H54 (cell line): Measurements from ENCODE around the gene S100PBP.

Experiments used
- DNase-seq: peaks from one replicate; pipeline ENCODE4 v3.0.0; 2011; ENCODE audit warnings: low spot score, mixed read lengths; ENCODE audit not compliant: insufficient read length
- FAIRE-seq: peaks from 3 replicates; lab custom pipeline; 2011; peaks lifted over from hg19 to GRCh38; lab: Jason Lieb, UNC
- POLR2A ChIP-seq: IDR thresholded peaks from 2 replicates; pipeline ENCODE4 v1.6.1; 2011; ENCODE audit warnings: low read depth, mild to moderate bottlenecking, low read length

S100PBP gene

DNA sequence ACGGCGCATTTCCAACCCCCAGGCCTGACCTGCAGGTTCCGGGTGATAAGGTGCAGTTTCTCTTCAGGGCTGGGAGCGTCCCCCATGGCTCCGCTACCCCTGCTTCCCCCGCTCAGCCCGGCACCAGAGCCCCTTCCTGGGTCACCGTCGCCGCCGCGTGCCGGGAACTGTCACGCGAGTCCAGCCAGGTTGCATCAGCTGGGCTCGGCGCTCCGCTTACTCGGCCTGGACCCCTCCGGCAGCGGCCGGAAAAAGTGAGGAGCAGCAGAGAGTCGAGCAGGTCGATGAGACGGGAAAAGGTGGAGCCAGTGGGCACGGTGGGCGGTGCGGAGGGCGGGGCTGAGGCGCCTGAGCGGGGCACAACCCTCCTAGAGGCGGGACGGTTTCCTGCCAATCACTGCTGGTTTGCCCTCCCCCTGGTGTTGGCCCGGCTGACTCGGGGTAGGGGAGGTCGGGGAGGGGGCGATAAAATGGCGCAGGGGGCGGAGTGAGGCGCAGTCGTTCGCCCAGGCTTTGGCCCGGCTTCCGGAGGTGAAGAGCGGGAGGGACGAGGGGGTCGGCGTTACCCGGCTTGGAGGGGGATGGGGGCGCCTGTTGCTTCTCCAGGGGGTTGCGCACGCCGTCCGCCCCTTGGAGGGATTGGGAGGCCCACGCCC lies at the start of gene S100PBP, which contains the start of gene YARS1:
TSS of gene S100PBP (plus strand) at position 495 of the 656 bp plus-strand sequence. CDS start 8,447 bp downstream, outside the sequence.
TSS of gene YARS1 (minus strand) at position 200 of the 656 bp plus-strand sequence. CDS start at position 86, 114 bp downstream.
- peak; percentile 67 for FAIRE-seq
- TF ChIP-seq POLR2A: peak; percentile 73
- peak; percentile 87 for DNase-seq

DNA sequence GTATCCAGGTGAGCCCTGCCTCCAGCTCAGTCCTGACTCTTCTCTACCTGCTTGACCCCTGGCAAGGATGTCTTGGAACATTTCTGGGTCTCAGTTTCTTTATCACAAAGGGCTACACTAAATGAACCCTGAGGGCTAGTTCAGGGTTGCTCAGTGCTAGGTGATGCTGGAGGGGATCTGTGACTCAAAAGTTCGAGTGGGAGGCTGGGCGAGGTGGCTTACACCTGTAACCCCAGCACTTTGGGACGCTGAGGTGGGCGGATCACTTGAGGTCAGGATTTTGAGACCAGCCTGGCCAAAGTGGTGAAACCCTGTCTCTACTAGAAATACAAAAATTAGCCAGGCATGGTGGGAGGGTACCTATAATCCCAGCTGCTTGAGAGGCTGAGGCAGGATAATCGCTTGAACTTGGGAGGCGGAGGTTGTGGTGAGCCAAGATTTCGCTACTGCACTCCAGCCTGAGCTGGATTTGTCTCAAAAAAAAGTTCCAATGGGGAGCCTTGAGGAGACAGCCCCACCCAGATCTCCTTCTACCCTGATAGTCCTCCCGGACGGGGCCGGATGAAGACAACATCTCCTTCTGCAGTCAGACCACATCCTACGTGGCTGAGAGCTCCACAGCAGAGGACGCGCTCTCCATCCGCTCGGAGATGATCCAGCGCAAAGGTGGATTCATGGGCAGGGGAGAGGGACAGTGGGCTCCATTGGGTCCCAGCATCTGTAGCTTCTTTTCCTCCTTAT lies 49.2 kb upstream of the S100PBP start:
- TF ChIP-seq POLR2A: no peak
- no peak for DNase-seq
- FAIRE-seq: no peak

DNA sequence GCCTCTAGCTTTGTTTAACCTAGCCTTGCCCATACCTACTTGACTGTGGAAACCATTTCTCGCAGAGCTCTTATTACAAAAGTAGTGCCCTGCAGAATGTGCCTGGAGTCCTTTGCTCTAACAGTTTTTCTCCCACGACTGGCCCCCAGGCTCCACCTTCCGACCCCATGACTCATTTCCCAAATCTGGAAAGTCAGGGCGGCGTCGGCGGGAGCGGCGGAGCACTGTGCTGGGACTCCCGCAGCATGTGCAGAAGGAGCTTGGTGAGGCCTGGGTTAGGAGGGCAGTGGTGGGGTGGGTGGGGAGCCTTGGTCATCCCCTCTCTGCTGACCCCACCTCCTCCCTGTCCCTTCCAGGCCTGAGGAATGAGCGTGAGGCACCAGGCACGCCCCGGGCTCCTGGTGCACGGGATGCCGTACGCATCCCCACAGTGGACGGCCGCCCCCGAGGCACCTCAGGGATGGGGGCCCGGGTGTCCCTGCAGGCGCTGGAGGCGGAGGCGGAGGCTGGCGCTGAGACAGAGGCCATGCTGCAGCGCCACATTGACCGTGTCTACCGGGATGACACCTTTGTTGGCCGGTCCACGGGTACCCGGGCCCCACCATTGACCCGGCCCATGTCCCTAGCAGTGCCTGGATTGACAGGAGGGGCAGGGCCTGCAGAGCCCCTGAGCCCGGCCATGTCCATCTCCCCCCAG lies 47.8 kb upstream of the S100PBP start:
- DNase-seq (no peak), FAIRE-seq (no peak)
- TF ChIP-seq POLR2A: no peak

DNA sequence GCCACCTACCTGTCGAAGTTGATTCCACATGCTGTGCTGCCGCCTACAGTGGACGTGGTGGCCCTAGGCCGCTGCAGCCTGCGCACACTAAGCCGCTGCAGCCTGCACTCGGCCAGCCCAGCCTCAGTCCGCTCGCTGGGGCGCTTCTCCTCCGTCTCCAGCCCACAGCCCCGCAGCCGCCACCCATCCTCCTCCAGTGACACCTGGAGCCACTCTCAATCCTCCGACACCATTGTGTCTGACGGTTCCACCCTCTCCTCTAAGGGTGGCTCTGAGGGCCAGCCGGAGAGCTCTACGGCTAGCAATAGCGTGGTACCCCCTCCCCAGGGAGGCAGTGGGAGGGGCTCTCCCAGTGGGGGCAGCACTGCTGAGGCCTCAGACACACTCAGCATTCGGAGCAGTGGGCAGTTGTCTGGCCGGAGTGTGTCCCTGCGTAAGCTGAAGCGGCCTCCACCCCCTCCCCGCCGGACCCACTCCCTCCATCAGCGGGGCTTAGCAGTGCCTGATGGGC lies 47.2 kb upstream of the S100PBP start:
- no peak for DNase-seq
- no peak for TF ChIP-seq POLR2A
- no peak for FAIRE-seq

DNA sequence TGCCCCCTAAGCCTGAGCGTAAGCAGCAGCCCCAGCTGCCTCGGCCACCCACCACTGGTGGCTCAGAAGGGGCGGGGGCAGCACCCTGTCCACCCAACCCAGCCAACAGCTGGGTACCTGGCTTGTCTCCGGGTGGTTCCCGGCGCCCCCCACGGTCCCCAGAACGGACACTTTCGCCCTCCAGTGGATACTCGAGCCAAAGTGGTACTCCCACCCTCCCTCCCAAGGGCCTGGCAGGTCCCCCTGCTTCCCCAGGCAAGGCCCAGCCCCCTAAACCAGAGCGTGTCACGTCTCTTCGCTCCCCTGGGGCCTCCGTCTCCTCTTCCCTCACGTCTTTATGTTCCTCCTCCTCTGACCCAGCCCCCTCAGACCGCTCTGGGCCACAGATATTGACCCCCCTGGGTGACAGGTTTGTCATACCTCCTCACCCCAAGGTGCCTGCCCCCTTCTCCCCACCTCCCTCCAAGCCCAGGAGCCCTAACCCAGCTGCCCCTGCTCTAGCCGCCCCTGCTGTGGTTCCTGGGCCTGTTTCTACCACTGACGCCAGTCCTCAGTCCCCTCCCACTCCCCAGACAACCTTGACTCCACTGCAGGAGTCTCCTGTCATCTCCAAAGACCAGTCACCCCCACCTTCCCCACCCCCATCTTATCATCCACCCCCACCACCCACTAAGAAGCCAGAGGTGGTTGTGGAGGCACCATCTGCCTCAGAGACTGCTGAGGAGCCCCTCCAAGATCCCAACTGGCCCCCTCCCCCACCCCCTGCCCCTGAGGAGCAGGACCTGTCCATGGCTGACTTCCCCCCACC lies 46.5 kb upstream of the S100PBP start:
- DNase-seq: no peak
- no peak for FAIRE-seq
- TF ChIP-seq POLR2A: no peak

DNA sequence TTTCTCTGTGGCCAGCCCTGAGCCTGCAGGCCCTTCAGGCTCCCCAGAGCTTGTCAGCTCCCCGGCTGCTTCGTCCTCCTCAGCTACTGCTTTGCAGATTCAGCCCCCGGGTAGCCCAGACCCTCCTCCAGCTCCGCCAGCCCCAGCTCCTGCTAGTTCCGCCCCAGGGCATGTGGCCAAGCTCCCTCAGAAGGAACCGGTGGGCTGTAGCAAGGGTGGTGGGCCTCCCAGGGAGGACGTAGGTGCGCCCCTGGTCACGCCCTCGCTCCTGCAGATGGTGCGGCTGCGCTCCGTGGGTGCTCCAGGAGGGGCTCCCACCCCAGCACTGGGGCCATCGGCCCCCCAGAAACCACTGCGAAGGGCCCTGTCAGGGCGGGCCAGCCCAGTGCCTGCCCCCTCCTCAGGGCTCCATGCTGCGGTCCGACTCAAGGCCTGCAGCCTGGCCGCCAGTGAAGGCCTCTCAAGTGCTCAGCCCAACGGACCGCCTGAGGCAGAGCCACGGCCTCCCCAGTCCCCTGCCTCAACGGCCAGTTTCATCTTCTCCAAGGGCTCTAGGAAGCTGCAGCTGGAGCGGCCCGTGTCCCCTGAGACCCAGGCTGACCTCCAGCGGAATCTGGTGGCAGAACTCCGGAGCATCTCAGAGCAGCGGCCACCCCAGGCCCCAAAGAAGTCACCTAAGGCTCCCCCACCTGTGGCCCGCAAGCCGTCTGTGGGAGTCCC lies 45.7 kb upstream of the S100PBP start:
- FAIRE-seq (no peak), DNase-seq (no peak)

DNA sequence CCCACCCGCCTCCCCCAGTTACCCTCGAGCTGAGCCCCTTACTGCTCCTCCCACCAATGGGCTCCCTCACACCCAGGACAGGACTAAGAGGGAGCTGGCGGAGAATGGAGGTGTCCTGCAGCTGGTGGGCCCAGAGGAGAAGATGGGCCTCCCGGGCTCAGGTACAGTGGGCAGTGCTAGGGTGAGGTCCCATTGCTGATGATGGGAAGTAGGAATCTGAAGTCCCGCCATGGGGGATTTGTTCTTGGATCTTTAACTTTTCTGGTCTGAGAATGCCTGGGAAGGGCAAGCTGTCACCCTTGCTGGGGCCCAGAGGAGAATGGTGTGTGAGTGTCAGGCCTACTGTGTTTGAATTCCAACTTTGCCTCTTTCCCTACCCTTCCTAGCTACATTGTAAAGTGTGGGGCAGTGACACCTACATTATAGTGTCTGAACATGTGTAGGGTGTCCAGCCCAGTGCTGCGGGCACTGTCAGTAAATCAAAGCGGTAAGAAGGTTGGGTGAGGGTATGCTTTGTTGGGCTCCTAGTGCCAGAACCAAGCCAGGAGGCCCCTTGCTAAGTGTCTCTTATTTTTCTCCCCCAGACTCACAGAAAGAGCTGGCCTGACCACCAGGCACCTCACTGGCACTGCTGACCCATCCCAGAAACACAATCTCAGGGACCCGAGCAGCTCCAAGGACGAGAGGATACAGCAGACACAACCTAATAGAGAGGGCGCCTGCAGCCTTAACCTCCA lies 45.0 kb upstream of the S100PBP start:
- TF ChIP-seq POLR2A: no peak
- DNase-seq (no peak), FAIRE-seq (no peak)

More for the DNA sequence above, 45.7 kb upstream of the S100PBP start:
- no peak for TF ChIP-seq POLR2A

DNA sequence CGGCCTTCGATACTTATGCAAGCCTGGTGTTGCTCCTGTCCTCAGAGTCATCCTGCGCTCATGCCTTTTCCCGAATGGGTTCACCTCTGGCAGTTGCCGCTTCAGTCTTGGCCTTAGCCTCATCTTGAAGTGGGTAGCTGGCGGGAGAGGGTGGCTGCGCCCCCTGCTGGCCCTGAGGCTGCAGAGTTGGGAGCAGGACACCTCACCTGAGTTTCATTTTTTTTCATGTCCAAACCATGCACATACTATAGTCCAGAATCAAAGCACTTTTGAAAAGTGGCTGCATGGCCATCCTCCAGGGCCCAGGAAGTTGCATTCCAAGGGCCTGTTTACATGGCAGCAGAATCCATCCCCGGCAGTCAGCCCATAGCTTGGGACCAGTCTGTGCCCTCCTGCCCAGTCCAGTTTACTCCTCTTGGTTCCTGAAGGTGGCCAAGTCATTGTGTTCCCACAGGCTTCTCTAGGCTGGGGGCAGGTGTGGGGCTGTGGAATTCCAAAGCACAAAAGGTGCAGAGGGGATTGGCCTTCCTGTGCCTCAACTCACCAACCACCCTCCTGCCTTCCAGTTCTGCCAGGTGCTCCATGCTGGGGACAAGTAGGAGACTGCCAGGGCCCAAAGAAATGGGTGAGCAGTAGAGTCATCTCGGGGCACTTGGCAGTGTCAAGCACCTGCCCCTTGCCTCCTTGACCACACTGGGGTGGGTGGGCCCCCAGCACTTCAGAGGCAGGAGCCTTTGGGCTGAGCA lies 44.3 kb upstream of the S100PBP start:
- TF ChIP-seq POLR2A: no peak
- FAIRE-seq (peak; percentile 33), DNase-seq (no peak)

DNA sequence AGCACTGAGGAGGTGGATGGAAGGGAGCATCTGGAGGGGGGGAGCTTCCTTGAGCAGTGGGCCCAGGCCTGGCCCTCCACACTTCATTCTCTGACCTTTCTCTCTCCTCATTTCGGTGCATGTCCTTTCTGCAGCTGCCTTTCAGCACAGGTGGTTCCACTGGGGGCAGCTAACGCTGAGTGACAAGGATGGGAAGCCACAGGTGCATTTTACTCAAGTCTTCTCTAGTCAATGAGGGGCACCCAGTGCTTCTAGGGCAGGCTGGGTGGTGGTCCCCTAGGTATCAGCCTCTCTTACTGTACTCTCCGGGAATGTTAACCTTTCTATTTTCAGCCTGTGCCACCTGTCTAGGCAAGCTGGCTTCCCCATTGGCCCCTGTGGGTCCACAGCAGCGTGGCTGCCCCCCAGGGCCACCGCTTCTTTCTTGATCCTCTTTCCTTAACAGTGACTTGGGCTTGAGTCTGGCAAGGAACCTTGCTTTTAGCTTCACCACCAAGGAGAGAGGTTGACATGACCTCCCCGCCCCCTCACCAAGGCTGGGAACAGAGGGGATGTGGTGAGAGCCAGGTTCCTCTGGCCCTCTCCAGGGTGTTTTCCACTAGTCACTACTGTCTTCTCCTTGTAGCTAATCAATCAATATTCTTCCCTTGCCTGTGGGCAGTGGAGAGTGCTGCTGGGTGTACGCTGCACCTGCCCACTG lies 43.5 kb upstream of the S100PBP start:
- no peak for TF ChIP-seq POLR2A
- DNase-seq: no peak
- no peak for FAIRE-seq

DNA sequence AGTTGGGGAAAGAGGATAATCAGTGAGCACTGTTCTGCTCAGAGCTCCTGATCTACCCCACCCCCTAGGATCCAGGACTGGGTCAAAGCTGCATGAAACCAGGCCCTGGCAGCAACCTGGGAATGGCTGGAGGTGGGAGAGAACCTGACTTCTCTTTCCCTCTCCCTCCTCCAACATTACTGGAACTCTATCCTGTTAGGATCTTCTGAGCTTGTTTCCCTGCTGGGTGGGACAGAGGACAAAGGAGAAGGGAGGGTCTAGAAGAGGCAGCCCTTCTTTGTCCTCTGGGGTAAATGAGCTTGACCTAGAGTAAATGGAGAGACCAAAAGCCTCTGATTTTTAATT lies 43.0 kb upstream of the S100PBP start:
- no peak for DNase-seq
- FAIRE-seq: no peak
- no peak for TF ChIP-seq POLR2A

DNA sequence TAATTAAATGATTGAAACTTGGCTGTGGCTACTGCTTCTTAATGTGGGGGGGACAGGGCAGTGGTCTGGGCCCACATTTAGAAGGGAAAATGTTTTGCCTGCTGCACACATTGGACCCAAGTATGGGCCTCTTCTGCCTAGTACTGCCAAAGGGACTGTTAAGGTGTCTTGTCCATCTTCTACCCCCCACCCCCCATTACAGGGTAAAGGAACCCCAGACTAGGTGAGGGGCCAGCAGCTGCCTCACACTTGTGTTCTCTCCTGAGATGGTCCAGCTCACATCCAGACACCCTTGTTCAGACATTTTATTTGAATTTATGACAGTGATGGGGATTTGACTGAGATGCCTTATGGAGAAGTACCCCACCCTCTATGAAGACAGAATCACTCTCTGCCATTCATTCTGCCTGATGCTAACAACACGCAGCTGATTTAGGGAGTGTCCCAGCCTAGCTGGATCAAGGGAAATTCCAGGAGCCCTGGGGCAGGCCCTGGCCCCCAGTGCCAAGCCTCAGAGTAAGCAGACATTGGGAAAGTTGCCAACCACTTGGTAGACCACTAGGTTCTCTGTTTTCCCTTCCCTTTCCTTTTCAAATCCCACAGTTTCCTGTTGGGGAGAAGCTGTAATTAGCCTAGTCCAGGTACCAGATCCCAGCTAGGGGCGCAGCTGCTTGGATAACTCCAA lies 42.4 kb upstream of the S100PBP start:
- FAIRE-seq: peak; percentile 81
- DNase-seq: no peak

More for the DNA sequence above, 42.4 kb upstream of the S100PBP start:
- TF ChIP-seq POLR2A: no peak
